H54 (cell line): Measurements from ENCODE around the gene PREPL.

Source experiments
- DNase-seq: peaks from one replicate; pipeline ENCODE4 v3.0.0; 2011; ENCODE audit warnings: low spot score, mixed read lengths; ENCODE audit not compliant: insufficient read length
- FAIRE-seq: peaks from 3 replicates; lab custom pipeline; 2011; peaks lifted over from hg19 to GRCh38; lab: Jason Lieb, UNC
- POLR2A ChIP-seq: IDR thresholded peaks from 2 replicates; pipeline ENCODE4 v1.6.1; 2011; ENCODE audit warnings: low read depth, mild to moderate bottlenecking, low read length

The PREPL gene

DNA sequence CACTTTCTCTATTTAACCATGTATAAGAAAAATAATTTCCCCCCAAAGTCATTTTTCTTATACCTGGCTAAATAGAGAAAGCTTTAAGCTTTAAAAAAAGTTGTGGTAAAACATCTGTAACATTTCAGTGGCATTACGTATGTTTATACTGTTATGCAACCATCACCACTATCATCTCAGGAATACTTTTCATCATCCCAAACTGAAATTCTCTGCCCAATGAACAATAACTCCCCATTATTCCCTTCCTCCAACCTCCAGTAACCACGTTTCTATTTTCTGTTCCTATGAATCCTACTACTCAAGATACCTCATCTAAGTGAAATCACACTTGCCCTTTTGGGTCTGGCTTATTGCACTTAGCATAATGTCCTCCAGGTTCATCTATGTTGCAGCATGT, 87.7 kb downstream of the PREPL start:
- no peak for FAIRE-seq
- no peak for TF ChIP-seq POLR2A

DNA sequence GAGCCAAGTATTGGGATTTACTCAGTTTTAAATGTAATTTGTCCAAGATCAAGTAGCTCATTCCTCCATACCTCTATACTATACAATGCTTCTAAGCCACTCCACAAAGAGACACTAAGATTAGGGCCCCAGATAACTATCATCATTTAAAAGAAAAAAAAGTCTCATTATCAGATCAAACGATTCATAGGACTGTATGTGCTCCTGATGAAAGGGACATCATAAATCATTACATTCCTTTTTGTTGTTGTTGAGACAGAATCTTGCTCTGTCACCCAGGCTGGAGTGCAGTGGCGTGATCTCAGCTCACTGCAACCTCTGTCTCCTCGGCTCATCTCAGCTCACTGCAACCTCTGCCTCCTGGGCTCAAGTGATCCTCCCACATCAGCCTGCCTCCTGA, 88.2 kb downstream of the PREPL start:
- FAIRE-seq (no peak), DNase-seq (no peak)
- TF ChIP-seq POLR2A: no peak

More for the DNA sequence above, 87.7 kb downstream of the PREPL start:
- no peak for DNase-seq

DNA sequence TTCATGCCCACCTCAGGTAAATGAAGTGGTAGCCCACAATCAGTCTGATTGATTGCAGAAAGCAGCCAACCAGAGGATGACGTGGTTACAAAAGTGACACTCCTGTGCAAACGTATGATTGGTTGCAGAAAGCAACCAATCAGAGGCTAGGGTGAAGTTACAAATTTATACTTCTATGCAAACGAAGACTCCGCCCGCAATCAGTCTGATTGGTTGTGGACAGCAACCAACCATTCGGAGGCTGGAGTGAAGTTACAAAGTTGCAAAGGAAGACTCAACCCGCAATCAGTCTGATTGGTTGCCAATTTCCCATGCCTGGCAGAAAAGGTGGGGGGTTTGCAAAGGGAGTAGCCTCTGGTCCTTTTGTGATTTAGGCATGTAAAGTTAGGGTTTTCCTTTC, 90.0 kb downstream of the PREPL start:
- no peak for TF ChIP-seq POLR2A
- no peak for DNase-seq
- FAIRE-seq: no peak

DNA sequence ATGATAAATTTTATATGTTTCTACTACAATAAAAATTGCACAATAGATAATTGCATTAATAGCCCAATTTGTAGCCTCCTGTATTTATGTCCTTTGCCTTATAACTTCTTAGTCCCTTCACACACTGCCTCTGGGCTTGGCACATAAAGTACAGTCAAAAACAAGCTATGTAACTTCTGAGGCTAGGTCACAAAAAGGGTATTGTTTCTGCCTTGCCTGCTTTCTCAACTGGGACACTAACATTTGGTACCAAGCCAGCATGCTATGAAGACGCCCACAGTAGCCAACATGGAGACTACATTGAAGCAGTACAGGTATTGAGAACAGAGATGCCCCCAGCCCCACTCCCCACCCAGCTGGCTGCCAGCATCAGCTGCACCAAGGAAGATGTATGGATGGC, 91.5 kb downstream of the PREPL start:
- TF ChIP-seq POLR2A: no peak
- DNase-seq (no peak), FAIRE-seq (no peak)

DNA sequence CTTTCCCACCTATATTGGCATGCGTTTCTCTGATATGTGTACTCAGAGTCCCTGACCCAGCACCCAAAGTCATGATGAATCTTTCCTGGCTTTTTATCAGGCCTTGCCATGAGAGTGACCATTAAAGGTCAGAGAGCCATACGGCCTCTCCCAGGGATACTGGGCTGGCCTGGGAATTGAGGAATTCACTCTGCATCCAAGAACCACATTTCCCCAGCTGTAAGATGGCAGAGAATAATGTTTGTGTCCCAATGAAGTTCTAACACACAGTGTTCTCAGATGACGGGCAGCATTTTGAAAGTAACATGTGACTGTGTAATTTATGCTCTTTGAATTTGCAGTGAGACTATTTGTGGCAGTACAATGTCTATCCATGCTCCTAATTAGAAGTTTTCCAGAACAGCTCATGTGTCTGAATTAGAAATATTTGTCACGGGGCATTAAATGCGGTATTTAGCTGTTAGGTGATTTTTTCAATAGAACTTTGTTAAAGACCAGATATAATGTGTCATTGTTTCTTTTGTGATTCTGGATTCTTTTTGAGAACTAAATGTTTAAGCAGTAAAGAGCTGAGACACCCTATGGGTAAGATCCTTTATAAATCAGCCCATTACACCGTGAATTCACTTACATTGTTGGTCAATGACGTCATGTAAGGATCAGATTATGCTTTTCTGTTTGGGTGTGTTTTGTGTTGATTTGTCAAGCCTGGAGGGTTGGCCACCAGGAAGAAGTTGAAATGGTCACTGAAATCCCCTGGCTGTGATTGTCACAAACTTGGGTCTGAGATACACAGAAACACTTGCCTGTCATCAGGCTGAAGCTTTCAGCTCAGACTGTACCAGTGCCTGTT, 93.3 kb downstream of the PREPL start:
- DNase-seq (no peak), FAIRE-seq (peak; percentile 27)
- TF ChIP-seq POLR2A: no peak
